AG04450 (cell line): ENCODE measurements around the gene INTS1. TPM values are rescaled to one million over a fixed set of nuclear protein-coding genes. Genes with fewer than 3 reads are reported as not detected.
"Not testable (repeated sequence)": the region's sequence is repeated elsewhere in the genome, so short reads cannot be mapped to it uniquely, and the experiment has no call there.

Source experiments
- CTCF ChIA-PET: fragments of 300-600, 350-600 bp; formaldehyde crosslinking; extraction: SDS; loops from one replicate; lab custom pipeline; 2022; ENCODE audit warnings: antibody characterized with exemption, inconsistent platforms; lab: Charles Lee
- POLR2A ChIA-PET: fragments of 350-600 bp; formaldehyde crosslinking; extraction: SDS; loops from one replicate; lab custom pipeline; 2021; ENCODE audit warnings: antibody characterized with exemption, inconsistent platforms; lab: Yijun Ruan, JAX
- DNase-seq: peaks from one replicate; pipeline ENCODE4 v3.0.0-alpha.2; 2011; ENCODE audit warnings: low read depth, low spot score
- H3K27ac ChIP-seq: one replicate; pipeline ENCODE4 v1.5.1; 2012; ENCODE audit warnings: low read depth, low read length, control low read depth
- H3K27me3 ChIP-seq: one replicate; pipeline ENCODE4 v1.6.0; 2012; ENCODE audit warnings: low read length; ENCODE audit not compliant: control insufficient read depth, insufficient read depth
- H3K4me3 ChIP-seq: 2 replicates; pipeline ENCODE4 v1.5.1; 2011; ENCODE audit warnings: mild to moderate bottlenecking, low read depth, low read length, control low read depth
- H3K9me3 ChIP-seq: 2 replicates; pipeline ENCODE4 v1.5.1; 2012; ENCODE audit warnings: low read length; ENCODE audit not compliant: control insufficient read depth, insufficient read depth
- CTCF ChIP-seq: IDR thresholded peaks from 2 replicates; pipeline ENCODE4 v1.5.1; 2011; ENCODE audit warnings: low read depth, low read length, control low read depth, inconsistent platforms
- polyA plus RNA-seq: library from polyadenylated mRNA; depleted of rRNA; stranded (reverse); fragments of >200 nt; gene quantifications from 2 replicates; pipeline ENCODE4 v1.2.3, GENCODE V29; 2011

INTS1 gene
- polyA plus RNA-seq, 1 experiment = 9.0 TPM

GRCh38 chr7:1516586-1517251, 12.5 kb upstream of the INTS1 start:
- Histone ChIP-seq H3K27me3 (no peaks in the 10 kb centered on the region), H3K4me3 (no peak overlapping the region), H3K27ac (no peak overlapping the region), H3K9me3 (peaks cover 24% of the 10 kb centered on the region)
- TF ChIP-seq CTCF = no peak
- POLR2A ChIA-PET = no interaction called here
- CTCF ChIA-PET = no interaction called here
- DNase-seq = no peak

- CTCF ChIA-PET = interaction anchor here (1.0 kb wide), 1 partner anchor 41 kb away, joined by 3 read pairs; no protein-coding TSS in a partner anchor
- H3K27me3 ChIP-seq, H3K4me3 ChIP-seq, DNase-seq, H3K27ac ChIP-seq, POLR2A ChIA-PET: not testable (repeated sequence)
- H3K9me3 ChIP-seq = peaks cover 22% of the 10 kb centered on the region
Observed at GRCh38 chr7:1515509-1515967, 11.3 kb upstream of the INTS1 start.

- ChIA-PET CTCF (interaction anchor here (1.3 kb wide), 1 partner anchor 41 kb away, joined by 8 read pairs; no protein-coding TSS in a partner anchor), POLR2A (no interaction called here)
- no peak overlapping the region for H3K27ac ChIP-seq
- no peak overlapping the region for H3K4me3 ChIP-seq
- TF ChIP-seq CTCF = no peak
- H3K9me3 ChIP-seq = peaks cover 16% of the 10 kb centered on the region
- no peak for DNase-seq
- no peaks in the 10 kb centered on the region for H3K27me3 ChIP-seq
Observed at GRCh38 chr7:1514995-1515401, 10.8 kb upstream of the INTS1 start.

GRCh38 chr7:1514407-1514806, 10.2 kb upstream of the INTS1 start:
- no peak overlapping the region for H3K27ac ChIP-seq
- no peak for TF ChIP-seq CTCF
- ChIA-PET POLR2A (no interaction called here), CTCF (interaction anchor here (1.3 kb wide), 1 partner anchor 40 kb away, joined by 8 read pairs; no protein-coding TSS in a partner anchor)
- no peaks in the 10 kb centered on the region for H3K27me3 ChIP-seq
- no peak overlapping the region for H3K4me3 ChIP-seq
- peaks cover 11% of the 10 kb centered on the region for H3K9me3 ChIP-seq
- DNase-seq = no peak

GRCh38 chr7:1513657-1514095, 9.5 kb upstream of the INTS1 start:
- Histone ChIP-seq H3K27ac (no peak overlapping the region), H3K4me3 (no peak overlapping the region), H3K9me3 (peaks cover 7% of the 10 kb centered on the region), H3K27me3 (no peaks in the 10 kb centered on the region)
- POLR2A ChIA-PET = interaction anchor here (0.8 kb wide), 1 partner anchor 24 kb away, joined by 3 read pairs; no protein-coding TSS in a partner anchor
- DNase-seq = no peak
- TF ChIP-seq CTCF = no peak
- CTCF ChIA-PET = interaction anchor here (1.3 kb wide), 1 partner anchor 9 kb away, joined by 3 read pairs; no protein-coding TSS in a partner anchor
